Hematopoietic multipotent progenitor cell treated with erythropoietin and hydrocortisone succinate and interleukin-3 and kit ligand, for 6 days (in vitro differentiated cells): ENCODE measurements around the gene NFYA.
A peak's percentile ranks its signal among the peaks of the same experiment; 100 is the strongest.
"Not testable (repeated sequence)": the region's sequence is repeated elsewhere in the genome, so short reads cannot be mapped to it uniquely, and the experiment has no call there.

Source experiments
- DNase-seq: peaks from one replicate; pipeline ENCODE4 v3.0.0-alpha.2; 2015

NFYA gene

DNA sequence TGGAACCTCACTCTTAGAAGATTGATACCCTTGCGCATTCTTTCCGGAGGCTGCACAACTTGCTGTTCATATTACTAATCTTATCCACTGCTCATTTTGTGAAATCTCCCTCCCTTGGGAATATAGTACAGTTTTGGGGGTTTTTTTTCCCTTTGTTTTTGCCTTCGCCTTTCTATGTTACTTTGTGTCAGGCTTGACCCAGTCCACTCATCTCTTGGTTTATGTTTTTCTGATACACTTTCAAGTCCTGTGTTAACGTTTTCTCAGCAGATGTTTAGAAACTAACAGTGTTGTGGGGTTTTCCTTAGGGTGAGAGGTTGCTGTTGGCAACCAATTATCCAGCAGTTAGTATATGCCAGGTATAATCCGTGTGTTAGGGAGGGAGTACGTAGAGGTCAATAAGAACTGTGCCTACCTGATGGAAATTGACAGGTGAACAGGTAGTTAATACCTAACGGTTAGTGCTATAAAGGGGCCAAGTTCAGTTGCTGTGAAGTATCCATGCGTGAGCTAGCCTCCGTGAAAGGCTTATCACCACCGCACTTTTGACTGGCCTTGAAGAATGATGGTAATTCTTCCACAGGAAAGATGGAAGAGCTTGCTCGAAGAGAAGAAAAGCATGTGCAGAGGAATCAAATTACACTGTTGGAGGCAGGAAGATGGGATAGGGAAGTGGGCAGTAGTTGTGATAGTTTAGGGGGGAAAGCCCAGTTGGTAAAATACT, 1.4 kb downstream of the NFYA start:
- DNase-seq = peak; percentile 49

DNA sequence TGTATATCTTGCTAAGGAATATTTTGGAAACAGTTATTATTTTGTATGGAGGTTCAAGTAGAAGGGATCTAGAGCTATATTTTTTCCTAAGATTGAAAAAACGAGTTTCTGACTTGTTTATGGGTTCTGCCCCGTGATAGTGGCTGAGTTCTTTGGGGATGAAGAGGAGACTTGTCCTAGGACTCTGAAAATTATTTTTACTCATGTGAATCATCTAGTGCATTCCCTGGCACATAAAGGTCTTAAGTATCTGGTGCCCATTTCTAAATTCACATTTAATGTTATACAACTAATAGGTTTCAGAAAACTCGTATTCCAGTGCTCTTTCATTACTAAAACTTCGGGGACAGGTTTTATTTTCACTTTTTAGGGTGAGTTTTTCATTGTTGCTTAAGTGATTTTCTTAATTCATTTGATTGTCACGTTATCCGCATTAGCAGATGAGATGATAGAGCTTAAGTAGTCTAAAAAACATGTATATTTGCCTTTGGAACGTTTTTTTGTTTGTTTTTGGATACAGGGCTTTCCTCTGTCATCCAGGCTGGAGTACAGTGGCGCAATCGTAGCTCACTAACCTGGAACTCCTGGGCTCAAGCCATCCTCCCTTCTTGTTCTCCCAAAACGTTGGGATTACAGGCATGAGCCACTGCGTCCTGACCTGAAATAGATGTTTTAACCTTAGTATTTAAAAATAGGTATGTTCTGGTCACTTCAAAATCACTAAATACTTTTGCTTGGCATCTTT, 2.1 kb downstream of the NFYA start:
- DNase-seq = no peak

DNA sequence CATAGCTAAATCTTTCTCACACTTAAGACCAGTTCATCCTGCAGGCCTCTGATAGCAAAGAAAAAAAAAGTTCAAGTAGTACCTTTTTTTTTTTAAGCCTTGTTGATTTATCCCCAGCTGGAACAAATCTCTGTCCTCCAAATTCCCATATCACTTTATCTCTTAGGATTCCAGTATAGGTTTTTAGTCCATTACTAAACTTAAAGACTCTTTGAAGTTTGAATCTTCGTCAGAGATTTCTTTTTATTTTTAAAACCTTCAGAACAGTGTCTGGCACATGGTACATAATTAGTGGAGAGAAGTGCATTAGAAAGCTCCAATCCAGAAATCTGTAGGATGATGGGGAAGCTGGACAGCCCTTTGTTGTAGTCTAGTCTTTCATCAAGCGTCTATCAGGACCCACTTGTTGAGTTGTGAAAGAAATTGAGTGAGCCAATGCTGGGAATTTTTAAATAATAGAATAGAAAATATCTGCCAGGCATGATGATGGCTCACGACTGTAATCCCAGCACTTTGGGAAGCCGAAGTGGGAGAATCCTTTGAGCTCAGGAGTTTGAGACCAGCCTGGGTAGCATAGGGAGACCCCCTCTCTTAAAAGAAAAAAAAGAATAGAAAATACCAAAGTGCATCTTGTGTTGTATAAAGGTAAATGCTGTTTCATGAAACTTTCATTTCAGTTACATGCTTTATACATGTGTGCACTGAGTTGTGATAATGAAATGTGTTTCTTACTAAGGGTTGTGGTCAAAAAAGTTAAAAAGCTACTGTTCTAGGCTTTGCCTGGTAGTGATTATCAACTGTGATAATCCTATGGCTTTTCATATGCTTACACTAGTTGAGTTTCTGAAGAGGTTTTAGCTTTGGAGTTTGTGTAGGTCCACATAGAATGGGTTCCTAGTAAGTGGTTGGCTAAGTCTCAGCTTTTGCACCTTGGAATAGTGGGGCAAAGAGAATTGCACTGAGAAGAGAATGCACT, 3.2 kb downstream of the NFYA start:
- peak; percentile 50 for DNase-seq

DNA sequence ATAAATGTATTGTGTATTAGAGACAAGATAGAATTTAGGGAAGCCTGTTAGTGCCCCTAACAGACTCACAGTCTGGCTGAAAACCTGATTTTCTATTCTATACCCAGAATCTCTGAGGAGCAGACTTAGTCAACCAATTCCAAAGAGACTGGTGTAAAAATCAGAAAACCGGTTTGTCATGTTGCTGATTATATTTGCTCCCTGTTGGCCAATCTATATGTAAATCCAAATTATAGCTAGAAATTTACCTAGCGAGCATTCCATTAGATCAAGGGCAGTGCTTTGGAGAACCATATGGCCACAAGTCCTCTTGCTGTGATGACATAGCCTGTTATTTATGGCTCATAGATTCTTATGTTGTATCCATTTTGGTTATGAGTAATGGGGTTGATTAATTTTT, 4.8 kb downstream of the NFYA start:
- DNase-seq = no peak

DNA sequence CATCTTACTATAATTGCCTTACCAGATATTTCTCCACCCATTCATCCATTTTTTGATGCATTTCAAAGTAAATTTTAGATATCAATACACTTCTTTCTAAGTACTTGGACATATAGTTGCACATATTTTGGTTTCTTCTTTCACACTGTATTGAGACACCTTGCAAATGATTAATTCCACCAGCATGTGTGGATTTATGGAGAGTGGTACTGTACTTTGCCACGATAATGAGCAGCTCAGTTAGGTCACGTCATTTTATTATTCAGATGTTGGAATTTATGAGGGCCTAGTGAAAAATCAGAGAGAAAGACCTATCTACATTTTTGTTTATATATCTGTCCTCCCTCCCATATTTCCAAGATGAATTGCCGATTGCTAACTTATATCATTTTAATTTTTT, 5.3 kb downstream of the NFYA start:
- DNase-seq = no peak

DNA sequence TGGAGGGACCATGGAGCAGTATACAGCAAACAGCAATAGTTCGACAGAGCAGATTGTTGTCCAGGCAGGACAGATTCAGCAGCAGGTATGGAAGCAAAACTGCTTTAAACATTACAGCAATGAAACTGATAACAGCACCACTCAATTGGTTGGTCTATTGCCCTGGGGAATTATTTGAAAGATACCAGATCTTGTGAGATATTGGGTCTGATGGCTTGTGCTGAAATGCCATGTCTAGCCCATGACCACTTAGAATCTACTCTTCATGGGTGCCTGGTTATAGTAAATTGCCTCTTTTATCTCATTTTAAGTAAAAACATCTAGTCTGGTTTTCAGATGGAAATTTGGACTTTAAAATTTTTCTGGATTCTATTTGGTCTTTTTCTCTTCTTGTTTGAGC, 6.3 kb downstream of the NFYA start:
- no peak for DNase-seq

DNA sequence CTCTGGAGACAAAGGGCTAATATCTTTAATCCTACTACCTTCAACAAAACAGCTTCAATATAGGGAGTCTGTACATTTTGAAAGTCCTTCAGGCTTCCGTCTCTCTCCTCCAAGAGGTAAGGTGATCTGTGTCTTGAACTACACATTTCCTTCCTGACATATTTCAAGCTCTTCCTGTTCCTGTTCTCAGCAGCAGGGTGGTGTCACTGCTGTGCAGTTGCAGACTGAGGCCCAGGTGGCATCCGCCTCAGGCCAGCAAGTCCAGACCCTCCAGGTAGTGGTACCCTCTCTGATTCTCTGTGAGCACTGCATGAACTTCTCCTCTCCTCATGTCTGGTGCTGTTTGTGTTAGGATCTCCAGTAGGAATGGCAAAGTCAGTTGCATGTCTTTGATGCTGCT, 7.8 kb downstream of the NFYA start:
- DNase-seq = no peak

DNA sequence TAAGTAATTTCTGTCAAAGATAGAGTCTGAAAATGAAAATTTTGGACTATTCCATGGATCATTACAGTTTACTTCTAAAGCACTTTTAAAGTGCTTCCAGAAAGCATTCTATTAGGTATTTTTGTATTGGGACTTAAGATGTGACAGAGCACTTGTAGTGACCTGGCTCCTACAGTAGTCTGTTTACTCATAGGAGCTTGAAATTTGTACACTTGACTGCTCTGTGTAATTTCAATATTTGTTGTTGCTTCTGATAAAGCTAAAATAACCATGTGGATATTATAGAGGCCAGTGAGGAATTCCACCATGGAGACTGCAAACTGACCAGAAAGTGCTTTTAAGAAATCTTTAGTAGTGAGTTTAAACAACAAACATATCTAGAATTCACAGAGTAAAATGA, 10.3 kb downstream of the NFYA start:
- no peak for DNase-seq

DNA sequence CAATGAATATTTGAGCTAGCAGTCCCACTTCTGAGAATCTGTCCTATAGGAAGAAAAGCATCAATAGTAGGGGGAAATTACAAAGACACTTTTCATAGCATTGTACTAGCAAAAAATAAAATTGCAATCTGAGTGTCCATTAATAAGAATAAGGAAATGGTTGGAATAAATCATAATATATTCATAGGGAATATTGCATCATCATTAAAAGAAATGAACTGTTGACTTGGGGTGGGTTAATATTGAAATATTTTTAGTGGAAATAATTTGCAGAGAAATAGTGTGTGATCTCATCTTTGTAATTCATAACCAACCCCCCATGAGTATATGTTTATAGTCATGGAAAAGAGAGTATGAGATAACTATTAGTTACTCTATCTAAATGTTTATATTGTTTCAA, 12.4 kb downstream of the NFYA start:
- DNase-seq = no peak

DNA sequence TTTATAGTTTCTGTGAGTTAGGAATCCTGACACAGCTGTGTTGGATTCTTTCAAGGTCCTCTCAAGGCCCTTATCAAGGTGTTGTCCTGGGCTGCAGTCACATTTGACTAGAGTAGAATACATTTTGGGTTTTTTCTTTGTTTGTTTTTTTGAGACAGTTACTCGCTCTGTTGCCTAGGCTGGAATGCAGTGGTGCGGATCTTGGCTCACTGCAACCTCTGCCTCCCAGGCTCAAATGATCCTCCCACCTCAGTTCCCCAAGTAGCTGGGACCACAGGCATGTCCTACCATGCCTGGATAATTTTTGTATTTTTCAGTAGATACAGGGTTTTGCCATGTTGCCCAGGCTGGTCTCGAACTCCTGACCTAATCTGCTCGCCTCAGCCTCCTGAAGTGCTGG, 15.7 kb downstream of the NFYA start:
- DNase-seq = no peak

DNA sequence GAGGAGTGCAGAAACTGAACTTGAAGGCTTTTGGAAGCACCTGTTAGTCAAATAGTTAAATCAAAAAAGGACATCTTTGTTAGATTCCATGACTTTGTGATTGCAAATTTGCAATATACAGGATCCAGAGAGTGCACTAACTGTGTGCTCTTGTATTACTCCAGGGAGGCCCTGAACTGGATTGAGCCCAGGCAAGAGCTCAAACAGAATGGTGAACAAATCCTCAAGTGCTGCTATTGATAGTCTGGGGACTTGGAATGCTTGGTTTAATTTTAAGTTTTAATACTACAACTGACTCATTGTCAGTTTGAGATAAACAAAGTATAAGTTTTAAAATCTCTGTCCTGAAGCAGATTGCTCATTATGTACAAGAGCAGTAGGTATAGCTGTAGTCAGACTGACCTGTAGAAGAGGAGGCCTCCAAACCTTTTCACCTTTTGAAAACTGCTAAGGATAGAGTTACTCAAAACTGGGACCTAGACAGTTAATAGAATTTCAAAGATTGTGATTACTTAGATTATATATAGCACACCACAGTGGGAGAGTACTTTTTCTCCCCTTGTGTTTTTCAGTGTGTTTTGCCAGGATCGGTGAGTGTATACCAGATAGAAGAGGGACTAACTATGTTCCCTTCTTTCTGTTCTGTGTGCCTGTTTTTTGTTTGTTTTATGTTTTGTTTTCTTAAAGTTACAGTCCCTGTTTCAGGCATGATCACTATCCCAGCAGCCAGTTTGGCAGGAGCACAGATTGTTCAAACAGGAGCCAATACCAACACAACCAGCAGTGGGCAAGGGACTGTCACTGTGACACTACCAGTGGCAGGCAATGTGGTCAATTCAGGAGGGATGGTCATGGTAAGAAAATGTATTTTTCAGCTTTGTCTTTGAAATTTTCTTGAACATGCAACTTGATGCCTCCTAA, 18.3 kb downstream of the NFYA start:
- no peak for DNase-seq

DNA sequence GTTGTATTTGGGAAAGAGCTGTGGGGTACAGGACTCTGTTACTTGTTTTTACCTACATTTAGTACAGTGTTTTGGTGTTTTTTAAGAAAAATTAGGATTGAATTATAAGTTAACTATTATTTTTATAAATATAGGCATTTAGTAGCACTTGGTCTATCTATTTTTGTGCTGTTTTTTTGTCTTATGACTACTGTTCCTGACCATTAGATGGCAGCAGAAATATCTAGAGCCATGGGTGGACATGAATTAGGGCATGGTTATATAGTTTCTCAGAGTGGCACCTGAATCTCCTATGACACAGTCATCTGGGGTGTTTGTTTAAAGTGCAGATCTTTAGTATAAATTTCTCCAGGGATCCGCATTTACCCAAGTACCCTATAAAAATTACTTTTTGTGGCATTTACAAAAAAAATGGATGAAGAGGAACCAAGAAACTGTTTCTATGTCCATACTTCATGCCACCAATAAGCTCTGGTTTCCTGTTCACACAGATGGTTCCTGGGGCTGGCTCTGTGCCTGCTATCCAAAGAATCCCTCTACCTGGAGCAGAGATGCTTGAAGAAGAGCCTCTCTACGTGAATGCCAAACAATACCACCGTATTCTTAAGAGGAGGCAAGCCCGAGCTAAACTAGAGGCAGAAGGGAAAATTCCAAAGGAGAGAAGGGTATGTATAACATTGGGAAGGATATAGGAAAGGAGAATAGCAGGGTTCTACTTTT, 19.8 kb downstream of the NFYA start:
- DNase-seq = peak; percentile 73

DNA sequence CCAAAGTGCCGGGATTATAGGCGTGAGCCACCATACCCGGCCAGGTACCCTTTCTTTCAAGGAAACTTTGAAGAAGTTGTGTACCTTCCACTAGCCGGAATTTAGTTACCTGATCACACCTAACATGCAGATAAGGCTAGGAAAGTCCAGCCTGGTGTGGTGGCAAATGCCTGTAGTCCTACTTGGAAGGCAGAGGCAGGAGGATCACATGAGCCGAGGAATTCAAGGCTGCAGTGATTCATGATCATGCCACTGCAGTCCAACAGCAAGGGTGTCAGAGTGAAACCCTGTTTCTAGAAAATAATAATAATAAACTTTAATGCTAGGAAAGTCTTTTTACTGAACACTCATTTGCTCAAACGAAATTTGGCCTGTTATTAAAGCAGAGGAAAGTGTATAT, 21.0 kb downstream of the NFYA start:
- no peak for DNase-seq

DNA sequence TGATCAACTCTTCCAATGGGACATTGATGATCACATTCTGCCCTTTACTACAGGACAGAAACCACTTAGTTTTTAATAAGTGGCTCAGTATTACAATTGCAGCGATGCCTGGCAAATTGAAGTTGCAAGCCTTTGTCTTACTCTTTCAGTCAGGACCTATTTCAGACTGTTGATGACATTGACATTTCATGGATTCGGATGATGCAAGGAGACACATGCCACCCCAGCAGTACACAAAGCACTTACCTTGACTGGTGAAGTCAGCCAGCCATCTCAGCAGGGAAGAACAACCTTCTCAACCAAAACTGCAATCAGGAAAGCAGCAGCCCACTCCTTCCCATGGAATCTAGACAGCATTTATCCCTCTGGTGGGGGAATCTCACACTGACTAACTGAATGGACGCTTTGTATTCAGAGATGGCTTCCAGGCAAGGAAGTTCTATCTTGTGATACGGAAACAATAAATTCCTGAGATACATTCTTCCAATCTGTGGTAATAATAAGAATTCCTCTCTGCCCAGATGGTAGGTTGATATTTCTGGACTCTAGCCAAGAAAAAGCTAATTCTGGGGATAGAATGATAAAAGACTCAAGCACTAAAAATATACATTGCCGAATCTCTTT, 24.8 kb downstream of the NFYA start:
- DNase-seq = no peak

DNA sequence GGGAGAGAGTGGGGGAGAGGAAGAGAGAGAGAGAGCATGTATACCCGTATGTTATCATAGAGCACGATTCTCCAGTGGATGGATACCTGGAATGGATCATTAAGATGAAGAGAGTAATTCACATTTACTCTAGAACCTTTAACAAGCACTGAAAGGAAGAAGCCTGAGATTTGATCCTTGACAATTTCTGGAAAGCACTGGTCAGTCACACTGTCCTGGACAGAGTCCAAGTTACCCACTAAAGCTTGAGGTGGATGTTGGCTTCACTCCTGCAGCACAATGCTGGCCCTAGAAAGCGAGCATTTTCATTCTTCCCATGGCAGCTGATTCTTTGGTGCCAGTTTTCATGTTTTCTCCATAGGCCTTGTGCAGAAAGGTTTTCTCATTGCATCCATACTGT, 25.6 kb downstream of the NFYA start:
- DNase-seq = no peak

DNA sequence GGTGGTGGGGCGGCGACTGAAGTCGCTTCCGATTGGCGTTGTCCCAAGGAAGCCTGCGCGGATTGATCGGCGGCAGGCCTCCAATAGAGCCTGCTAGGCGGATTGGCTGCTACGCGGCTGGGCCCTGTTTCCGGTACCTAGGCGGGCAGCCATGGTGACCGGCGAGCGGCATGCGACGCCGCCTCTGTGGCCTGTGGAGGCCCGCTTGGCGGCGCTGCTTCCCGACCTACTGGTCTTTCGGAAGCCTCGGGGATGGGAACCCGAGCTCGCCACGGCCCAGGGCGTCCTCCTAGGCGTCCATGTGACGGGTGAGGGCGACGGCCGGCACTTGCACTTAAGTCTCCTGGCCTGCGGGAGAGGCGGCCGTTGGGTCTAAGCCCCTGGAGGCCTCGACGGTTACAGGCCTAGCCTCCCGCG, 28.1 kb downstream of the NFYA start:
- DNase-seq = no peak

DNA sequence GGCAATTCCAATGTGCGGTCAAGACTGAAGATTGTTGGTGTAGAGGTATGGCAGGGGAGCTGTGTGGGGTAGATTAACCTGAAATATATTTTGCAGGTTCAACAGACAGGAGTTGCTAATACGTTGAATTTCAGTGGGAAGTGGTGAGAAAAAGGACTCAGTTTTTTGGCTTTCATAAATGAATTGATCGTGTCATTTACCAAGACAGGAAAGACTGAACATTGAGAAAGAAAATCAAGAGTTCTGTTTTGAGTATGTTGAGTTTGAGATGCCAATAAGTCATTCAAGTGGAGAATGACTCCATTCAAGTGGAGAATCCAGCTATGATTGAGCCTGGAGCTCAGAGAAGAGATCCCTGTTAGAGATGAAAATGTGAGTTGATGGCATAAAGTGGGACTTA, 31.1 kb downstream of the NFYA start:
- DNase-seq = no peak

DNA sequence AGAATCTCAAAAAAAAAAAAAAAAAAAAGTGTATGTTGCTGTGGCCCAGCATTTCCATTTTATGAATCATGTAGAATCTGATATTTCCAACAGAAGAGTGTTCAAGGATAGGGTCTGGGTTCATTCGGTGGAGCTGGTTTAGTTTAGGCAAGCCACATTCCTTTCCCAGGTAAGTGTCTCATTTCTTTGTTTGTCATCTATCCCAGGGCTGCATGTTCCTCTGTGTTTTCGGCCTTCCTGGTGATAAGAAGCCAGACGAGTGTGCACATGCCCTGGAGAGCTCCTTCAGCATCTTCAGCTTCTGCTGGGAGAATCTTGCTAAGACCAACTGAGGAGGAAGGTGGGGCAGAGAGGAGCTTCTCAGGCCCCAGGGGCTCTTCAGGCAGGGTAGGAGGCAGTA, 38.2 kb downstream of the NFYA start:
- DNase-seq = no peak

DNA sequence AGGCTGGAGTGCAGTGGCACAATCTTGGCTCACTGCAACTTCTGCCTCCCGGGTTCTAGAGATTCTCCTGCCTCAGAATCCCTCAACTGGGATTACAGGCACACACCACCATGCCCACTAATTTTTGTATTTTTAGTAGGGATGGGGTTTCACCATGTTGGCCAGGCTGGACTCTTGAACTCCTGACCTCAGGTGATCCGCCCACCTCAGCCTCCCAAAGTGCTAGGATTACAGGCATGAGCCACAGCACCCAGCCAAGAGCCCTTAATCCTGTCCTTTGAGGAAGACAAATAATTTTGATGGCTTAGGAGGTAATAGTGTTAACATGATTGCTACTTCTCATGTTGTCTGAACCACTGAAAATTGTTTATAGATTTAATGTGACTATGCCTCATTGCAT, 42.3 kb downstream of the NFYA start:
- not testable (repeated sequence) for DNase-seq

DNA sequence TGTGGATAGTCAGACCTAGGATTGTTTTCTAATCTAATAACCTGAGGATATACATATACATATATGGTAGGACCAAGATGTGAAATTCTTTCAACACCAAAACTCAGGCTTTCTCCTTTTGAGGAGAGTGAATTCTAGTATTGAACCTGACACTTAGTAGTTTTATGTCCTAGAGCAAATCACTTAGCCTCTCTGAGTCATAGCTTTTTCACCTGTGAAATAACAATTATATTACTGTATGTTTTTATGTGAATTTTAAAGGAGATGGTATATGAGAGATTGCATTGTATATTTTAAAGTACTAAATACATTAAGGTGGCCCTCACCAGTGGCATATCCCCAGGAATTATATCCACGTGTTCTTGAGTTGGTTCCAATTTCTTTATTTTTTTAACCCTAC, 46.7 kb downstream of the NFYA start:
- DNase-seq = no peak

DNA sequence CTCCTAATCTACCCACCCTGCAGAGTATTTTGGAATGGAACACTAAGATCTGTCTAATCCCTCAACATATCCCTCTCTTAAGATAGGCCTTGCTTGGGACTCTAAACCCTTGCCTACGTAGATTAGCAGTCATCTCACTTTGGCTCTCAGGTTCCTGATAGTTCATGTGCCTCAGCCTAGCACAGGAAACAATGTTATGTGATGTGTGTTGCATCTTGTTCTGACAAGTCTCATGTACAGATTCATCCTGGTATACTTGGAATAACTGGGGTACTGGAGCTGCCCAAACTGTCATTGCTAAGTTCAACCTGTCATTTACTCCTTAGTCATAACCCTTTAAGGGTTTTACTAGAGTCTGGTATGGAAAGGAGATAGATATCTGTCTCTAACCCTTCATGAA, 47.3 kb downstream of the NFYA start:
- no peak for DNase-seq
